Activated CD4-positive, alpha-beta T cell treated with anti-CD3 and anti-CD28 coated beads, Interleukin-2, Interleukin-4, amounts not matched to agents 100 ng/mL and 50 ng/mL, durations not matched to agents 16 hours and 8 hours (primary cell): ENCODE data around the gene MVD.
A peak's percentile ranks its signal among the peaks of the same experiment; 100 is the strongest.
"Not testable (repeated sequence)": the region's sequence is repeated elsewhere in the genome, so short reads cannot be mapped to it uniquely, and the experiment has no call there.

ENCODE experiments used
- DNase-seq: peaks from one replicate; pipeline ENCODE4 v3.0.0-alpha.2; 2020; ENCODE audit warnings: low spot score

Gene MVD

GRCh38 chr16:88624977-88625576 lies 37.8 kb downstream of the MVD start:
- DNase-seq, result peak; percentile 19

GRCh38 chr16:88624481-88624880 lies 38.4 kb downstream of the MVD start:
- DNase-seq, result no peak

GRCh38 chr16:88623858-88624257 lies 39.0 kb downstream of the MVD start:
- no peak for DNase-seq

- no peak for DNase-seq
Measured at GRCh38 chr16:88622866-88623265, 40.0 kb downstream of the MVD start.

- DNase-seq, result no peak
Measured at GRCh38 chr16:88622125-88622524, 40.8 kb downstream of the MVD start.

GRCh38 chr16:88619859-88620815 lies 42.8 kb downstream of the MVD start:
- peak; percentile 66 for DNase-seq

GRCh38 chr16:88618956-88619667 lies 43.8 kb downstream of the MVD start:
- DNase-seq, result no peak

GRCh38 chr16:88618182-88618955 lies 44.5 kb downstream of the MVD start:
- DNase-seq, result no peak

- no peak for DNase-seq
Measured at GRCh38 chr16:88617268-88618031, 45.4 kb downstream of the MVD start.

GRCh38 chr16:88616736-88617135 lies 46.2 kb downstream of the MVD start:
- no peak for DNase-seq

- no peak for DNase-seq
Measured at GRCh38 chr16:88616320-88616719, 46.6 kb downstream of the MVD start.

- no peak for DNase-seq
Measured at GRCh38 chr16:88614818-88615580, 47.9 kb downstream of the MVD start.

- no peak for DNase-seq
Measured at GRCh38 chr16:88613911-88614817, 48.7 kb downstream of the MVD start.

- no peak for DNase-seq
Measured at GRCh38 chr16:88613293-88613692, 49.6 kb downstream of the MVD start.

- DNase-seq, result no peak
Measured at GRCh38 chr16:88610909-88611812, 51.7 kb downstream of the MVD start.

- DNase-seq, result no peak
Measured at GRCh38 chr16:88610080-88610479, 52.8 kb downstream of the MVD start.

- DNase-seq, result not testable (repeated sequence)
Measured at GRCh38 chr16:88609426-88609825, 53.5 kb downstream of the MVD start.

GRCh38 chr16:88608076-88608475 lies 54.8 kb downstream of the MVD start:
- DNase-seq, result no peak
